T-helper 1 cell (primary cell): ENCODE measurements around the gene GNAZ.
"Not testable (repeated sequence)": the region's sequence is repeated elsewhere in the genome, so short reads cannot be mapped to it uniquely, and the experiment has no call there.

Source experiments
- DNase-seq, 5 donors: peaks; one replicate each; pipeline ENCODE4 v3.0.0-alpha.2; 2012 to 2020

GNAZ gene

DNA sequence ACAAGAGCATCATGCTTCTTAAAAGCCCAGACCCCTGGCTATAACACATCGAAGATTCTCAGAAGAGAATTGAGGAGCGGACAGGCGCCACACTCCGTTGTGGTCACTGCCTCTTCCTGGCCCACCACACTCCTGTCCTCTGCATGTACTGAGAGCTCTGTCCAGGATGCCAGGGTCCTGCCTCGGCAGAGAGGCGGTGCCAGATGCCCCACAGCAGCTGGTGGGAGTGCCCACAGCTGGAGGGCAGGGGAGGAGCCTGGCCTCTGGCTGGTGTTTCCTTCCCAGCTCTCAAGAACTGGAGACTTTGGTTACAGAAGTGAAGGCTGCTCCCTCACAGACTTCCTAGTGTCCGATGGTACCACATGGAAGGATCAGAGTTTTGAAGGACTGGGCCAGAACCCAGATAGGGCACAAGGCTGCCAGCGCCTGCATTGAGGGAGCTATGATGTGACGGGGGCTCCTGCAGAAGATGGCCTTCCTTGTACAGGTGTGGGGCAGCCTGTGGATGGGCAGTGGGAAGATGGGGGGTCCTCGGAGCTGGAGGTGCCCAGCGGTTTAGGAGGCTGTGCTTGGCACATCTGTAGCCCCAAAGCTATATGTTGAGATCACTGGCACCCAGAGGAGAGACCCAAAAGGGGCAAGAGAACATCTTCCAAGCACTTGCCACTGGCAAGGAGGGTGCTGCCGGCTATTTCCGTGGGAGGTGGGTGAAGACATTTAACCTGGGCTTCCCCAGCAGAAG is 52.1 kb downstream of the GNAZ start:
- no peak for DNase-seq

DNA sequence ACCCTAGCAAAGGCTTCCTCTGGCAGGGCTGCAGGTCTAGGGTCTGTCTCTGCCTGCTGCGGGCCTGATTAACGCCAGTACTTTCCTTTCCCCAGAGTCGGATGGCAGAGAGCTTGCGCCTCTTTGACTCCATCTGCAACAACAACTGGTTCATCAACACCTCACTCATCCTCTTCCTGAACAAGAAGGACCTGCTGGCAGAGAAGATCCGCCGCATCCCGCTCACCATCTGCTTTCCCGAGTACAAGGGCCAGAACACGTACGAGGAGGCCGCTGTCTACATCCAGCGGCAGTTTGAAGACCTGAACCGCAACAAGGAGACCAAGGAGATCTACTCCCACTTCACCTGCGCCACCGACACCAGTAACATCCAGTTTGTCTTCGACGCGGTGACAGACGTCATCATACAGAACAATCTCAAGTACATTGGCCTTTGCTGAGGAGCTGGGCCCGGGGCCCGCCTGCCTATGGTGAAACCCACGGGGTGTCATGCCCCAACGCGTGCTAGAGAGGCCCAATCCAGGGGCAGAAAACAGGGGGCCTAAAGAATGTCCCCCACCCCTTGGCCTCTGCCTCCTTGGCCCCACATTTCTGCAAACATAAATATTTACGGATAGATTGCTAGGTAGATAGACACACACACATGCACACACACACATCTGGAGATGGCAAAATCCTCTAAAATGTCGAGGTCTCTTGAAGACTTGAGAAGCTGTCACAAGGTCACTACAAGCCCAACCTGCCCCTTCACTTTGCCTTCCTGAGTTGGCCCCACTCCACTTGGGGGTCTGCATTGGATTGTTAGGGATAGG is 52.9 kb downstream of the GNAZ start:
- DNase-seq: no peak

DNA sequence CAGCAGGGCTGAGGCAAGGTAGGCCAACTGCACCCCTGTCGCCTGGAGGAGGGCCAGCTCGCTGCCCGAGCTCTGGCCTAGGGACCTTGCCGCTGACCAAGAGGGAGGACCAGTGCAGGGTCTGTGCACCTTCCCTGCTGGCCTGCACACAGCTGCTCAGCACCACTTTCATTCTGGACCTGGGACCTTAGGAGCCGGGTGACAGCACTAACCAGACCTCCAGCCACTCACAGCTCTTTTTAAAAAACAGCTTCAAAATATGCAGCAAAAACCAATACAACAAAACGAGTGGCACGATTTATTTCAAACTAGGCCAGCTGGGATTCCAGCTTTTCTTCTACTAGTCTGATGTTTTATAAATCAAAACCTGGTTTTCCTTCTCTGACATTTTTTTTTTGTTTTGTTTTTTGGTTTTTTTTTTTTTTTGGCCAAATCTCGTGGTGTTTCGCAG is 53.5 kb downstream of the GNAZ start:
- DNase-seq: no peak

DNA sequence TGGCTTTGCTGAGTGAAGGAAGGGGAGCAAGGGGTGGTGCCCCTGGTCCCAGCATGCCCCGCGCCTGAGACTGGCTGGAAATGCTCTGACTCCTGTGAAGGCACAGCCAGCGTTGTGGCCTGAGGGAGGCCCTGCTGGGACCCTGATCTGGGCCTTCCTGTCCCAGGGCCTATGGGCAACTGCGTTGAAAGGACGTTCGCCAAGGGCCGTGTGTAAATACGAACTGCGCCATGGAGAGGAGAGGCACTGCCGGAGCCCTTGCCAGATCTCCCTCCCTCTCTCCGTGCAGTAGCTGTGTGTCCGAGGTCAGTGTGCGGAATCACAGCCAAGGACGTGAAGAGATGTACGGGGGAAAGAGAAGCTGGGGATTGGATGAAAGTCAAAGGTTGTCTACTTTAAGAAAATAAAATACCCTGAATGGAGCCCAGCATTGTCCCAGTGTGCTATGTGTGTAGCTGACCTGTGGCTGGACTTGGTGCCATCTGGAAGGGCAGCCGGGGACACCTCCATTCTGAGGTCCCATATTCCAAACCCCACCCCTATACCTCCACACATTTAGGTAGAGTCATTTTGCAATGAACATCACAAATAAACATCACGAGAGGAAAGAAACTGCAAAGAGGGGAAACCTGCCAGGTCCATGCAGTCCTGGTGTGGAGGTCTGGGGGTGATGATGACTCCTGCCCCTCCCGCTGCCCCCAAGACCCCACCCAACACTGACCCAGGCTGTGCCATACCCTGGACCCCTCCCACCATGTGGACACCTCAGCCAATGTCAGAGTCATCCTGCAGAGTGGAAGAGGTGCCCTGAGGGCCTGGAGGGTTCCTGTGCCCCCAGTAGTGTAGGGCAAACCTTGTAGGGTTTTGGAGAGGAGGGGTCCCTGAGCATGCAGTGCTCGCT is 54.5 kb downstream of the GNAZ start:
- DNase-seq: no peak

DNA sequence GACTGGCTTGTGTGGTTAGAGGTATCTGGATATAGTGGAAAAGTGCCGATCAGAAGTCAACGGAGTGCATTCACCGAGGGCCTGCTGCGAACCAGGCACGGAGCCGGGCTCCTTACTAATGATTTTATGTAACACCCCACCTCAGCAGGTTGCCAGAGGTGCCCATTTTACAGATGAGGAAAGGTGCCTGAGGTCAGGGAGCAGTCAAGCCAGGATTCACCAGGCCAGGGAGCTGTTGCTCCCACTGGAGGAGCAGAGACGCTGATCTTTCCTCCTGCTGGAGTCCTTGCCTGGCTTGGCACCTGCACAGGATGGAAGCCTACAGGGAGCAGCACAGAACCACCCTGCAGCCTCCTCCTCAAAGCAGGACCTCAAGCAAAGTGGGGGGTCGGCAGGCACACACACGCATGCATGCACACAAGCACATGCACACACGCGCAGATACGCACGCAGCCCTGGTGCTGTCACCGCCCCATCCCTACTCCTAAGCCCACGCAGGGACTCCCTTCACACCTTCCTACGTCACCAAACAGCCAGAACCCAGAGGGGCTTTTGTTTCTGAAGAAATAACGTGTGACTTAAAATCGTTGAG is 55.3 kb downstream of the GNAZ start:
- DNase-seq: no peak

DNA sequence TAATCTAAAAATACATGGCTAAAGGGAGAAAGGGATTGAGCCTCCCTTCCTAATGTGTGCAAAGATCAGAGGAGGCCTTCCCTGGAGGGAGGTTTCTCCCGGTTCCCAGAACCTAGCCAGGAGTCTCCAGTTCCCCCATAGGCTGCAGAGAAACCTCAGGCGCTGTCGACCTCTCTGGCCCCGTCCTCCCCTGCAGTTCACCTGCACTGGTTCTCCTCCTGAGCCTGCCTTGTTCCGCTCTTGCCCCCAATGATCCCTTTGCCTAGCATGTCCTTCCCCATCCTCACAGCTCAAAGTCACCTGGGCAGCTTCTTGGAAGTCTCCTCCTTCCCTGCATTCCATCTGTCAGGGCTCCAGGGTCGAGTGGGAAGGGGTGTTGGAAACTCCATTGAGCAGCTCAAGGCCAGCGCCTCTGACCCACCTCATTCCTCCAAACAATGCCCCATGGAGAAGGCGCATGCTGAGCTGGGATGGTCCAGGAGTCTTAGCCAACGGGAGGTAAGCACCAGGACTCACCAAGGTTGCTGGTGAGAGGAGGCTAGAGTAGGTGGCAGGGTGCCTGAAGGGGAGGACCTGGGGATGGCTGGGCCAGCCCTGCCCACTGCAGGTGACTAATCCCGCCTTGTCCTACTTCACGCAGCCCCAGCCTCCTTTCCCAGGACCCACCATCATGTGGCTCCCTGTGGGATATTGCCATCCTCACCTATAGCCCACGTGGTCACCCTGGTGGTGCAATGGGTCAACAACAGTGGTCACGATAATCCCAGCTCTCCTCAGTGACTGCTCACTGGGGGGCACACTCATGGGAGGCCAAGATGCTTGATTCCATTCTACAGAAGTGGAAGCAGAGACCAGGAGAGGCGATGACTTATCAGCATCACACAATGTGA is 56.1 kb downstream of the GNAZ start:
- DNase-seq: no peak

DNA sequence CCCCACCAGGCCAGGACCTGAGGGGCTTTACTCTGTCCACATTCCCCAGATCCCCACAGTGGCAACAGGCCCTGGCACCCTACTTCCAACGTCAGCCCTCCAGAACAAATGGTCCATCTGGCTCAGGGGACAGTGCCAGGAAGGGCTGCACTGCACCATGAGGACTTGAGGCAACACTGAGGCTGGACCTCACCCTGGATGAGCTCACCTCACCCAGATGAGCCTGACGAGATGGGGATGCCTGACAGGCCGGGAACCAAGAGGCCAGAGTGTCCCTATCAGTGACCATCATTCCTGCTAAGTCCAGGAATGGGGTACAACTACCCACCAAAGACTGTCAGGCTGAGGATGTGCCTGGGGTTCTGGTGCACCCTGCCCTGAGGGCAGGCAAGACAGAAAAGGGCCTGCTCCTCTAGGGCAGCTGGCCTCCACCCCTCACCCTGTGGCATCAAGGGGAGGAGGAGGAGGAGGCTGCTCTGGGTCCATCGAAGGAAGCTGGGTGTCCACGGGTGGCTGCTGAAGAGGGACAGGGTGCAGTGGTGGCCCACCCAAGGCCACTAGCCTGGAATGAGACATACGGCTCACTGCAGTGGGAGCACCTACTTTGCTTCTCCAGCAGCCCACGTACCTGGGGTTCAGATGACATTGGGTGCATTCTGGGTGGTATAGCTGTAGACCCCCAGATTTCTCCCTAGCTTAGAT is 56.9 kb downstream of the GNAZ start:
- no peak for DNase-seq

DNA sequence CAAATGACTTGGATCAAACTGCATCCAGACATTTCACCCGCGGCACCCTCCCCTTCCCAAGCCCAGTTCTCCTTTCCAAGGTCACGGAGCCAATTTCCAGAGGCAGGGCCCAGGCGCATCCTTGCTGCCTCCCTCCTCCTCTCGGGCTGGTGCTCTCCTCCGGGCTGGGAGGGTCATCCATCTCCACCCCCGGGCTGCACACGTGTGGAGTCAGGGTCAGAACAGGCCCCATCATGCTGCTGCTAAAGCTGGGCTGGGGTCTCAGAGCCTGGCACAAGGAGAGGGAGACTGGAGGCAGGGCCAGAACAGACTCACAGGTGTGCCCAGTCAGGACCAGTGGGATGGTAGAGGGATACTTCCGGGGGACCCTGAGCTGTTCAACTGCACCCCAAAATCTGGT is 57.5 kb downstream of the GNAZ start:
- no peak for DNase-seq

DNA sequence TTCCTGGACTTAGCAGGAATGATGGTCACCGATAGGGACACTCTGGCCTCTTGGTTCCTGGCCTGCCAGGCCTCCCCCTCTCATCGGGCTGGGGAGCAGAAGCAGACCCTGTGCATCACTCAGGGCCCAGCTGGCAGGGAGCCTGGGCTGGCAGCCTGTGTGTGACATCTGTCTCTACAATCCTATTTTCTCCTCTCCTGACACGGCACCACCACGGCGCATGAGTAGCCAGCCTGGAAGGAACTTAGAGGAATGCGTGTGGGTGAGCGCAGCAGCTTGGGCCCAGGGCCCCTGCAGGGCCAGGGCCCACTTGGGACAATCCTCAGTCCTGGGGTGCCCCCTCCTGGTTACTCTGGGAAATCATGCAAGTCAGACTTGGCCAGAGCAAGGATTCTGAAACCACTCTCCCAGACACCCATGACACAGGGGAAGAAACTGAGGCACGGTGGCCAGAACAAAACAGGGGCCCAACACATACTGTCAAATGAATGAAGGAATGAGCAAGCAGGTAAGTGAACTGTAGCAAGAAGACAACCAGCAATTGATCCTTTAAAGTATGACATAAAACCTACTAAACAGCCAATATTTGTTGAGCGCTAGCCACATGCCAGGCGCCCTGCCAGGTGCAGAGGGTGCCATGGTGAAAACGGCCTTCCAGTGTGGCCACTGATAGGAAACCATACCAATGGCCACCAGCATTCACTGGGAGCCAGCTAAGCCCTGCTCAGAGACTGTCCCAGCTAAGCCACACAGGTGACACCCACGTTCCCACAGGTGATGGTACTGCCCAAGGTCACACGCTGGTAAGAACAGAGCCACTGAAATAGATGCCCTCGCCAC is 58.2 kb downstream of the GNAZ start:
- peak; percentile 32 to 71 (median 54) for DNase-seq

DNA sequence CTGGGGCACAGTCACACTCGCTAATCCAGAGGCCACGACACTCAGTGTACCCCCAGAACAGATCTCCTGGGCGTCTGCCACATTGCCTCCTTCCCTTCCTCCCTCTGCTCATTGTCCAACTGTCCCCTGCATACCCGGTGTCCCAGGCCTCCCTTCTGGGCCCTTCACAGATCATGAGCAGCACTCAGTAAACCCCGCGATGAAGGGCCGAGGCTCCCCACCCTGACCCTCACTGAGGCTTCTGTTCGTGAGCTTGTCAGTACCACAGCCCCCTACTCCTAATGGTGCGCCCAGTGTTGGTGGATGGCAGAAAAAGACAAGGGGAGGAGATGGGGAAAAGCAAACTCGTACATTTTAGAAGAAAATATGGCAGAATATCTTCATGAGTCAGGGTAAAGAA is 58.8 kb downstream of the GNAZ start:
- DNase-seq: no peak

DNA sequence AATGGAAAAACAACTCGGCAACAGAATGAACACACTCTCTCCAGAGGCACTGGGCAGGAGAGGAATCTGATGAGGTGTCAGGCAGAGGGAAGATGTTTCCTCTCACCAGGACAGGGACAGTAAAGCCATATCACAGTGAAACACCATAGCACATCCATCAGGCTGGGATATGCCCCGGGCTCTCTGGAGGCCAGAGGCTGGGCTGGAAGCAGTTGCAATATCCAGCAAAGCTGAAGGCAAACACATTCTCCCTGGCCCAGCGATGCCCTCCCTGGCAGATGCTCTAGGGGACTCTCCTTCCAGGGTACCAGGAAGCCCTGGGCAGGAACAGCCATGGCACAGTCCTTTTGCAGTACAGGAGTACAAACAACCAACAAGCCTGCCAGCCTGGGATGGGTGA is 60.4 kb downstream of the GNAZ start:
- DNase-seq: no peak

DNA sequence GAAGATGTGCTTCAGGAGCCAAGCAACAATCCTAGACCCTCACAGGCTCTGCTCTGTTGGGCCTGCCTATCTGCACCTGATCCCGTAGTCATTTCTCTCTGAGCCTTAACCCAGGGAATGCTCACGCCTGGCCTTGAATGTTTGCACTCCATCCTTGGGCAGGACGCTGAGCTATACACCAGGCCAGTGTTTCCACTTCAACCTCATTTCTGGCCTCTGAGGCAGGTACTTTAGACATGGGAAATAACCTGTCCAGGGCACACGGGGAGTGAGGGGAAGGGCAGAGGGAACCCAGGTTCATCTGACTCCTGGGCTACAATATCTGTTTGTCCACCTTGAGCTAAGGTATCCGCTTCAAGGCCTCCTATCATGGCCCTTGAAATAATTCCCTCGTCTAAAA is 61.6 kb downstream of the GNAZ start:
- no peak for DNase-seq

DNA sequence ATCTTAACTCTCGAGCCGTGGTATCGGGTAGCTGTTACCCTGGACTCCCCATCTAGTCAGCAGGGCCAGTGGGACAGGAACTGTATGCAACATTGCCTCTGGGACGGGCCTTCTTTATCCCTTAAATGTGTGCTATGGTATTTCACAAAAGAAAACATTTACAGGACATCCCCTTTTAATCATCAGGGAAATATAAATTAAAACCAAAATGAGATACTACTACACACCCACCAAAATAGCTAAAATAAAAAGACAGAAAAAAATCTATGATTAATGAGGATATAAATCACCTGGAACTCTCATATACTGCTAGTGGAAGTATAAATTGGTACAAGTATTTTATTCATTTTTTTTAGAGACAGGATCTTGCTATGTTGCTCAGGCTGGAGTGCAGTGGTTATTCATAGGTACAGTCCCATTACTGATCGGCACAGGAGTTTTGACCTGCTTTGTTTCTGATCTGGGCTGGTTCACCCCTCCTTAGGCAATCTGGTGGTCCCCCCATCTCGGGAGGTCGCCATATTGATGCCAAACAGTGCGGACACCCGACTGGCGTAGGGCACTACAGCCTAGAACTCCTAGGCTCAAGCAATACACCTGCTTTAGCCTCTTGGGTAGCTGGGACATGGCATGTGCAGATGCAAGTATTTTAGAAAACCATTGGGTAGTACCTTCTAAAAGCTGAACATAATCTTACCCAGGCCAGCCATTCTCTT is 62.2 kb downstream of the GNAZ start:
- DNase-seq: no peak

DNA sequence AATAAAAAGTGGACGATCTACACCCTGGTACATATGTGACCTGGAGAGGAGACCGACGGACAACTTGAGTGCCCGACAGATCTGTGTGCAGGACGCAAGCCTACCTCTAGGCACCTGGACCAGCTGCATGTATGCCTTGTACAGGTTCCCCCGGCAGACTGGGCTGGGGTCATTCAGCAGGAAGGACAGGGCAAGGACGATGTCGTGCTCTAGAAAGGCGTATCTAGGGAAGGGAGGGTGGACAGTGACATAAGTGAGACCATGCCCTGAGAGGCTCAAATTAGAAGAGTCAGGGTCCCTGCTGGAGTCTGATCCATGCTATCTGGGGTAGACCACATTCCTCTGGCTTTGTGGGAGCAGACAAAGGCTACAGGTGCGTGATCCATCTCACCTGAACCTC is 63.6 kb downstream of the GNAZ start:
- DNase-seq: no peak

DNA sequence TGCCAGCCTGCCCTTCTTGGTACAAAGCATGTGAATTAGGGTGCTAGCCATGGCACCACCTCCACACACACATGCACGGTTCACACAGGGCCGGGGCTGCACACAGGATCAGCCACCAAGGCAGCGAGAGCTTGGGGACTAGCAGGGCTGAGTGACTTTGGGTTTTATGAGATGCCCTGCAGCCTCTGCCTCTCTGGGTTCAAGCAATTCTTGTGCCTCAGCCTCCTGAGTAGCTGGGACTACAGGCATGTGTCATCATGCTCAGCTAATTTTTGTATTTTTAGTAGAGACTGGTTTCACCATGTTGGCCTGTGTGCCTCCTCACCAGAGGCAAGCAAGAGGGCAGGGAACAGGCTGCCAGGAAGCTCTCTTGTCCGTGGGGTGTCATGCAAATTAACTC is 66.7 kb downstream of the GNAZ start:
- DNase-seq: not testable (repeated sequence)

DNA sequence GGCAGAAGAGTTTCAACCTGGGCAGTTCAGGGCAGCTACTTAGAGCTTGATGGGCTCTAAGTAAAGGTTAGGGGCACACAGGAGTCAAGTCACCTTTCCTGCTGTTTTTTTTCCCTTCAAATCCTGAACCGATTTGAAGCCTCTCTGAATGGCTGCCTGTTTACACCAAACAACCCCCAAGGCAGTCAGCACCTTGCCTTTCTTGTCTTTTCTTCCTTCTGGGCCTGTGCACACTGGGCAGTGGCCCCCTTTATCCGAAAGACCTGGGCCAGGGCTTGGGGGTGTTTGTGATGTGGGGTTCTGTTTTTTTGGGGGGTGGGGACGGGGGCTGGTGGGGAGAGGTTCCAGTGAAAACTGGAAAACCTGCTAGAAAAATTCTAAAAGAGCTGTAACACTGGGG is 67.1 kb downstream of the GNAZ start:
- DNase-seq: no peak

DNA sequence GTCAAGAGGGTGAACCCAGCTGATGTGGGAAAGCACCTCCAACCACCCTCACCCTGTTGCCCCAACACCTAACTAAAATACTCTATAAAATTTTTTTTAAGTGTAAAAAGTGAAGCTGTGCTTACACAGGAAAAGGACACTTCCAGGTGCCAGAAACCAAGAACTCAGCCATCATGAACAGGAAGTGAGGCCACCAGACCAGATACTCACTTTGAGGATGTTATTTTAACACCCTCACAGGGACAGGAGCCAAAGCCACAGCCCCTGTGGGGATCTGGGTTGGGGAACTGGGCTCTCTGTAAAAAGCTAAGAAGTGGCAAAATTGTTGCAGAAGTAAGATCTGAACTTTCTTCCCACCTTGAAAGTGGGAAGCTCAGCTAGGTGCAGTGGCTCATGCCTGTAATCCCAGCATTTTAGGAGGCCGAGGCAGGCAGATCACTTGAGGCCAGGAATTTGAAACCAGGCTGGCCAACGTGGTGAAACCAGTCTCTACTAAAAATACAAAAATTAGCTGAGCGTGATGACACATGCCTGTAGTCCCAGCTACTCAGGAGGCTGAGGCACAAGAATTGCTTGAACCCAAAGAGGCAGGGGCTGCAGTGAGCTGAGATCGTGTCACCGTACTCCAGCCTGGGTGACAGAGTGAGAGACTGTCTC is 67.7 kb downstream of the GNAZ start:
- DNase-seq: peak in 4 of 5 donors; percentile 28 to 70 (median 40)

DNA sequence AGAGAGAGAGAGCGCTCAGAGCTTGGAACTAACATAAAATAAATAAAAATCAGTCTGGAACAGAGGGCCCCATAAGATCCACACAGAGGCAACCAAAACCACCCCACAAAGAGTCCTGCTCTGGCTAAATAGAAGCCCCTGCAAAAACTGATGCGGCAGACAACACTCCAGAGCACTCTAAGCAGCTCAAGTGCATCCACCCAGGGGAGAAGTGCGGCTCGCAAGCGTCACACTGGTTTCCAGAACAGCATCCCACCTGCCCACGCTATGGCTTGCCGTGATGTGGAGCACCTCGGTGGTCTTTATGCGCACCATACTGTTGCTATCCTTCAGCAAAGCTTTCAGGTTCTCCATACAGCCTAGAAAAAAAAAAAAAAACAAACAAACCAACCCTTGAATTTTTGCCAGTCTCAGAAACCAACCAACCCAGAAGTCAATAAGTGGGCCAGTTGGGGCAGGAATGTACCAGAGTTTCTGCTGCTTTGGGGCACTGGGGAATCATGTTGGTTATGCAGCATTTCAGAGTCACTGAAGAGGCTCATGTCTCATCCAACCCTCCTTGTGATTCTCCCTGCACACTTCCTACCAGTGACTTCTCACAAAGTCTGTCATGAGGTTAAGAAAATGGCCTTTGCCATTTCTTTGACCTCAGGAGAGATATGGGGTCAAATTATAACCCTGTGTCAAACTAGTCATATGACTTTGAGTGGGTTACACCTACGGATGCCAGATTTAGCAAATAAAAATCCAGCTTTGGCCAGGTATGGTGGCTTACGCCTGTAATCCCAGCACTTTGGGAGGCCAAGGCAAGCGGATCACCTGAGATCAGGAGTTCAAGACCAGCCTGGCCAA is 68.5 kb downstream of the GNAZ start:
- no peak for DNase-seq
